HEK293T (cell line): Measurements from ENCODE around the gene SNX7.

Source experiments
- CTCF ChIA-PET: fragments of 350-600 bp; formaldehyde crosslinking; extraction: SDS; loops from one replicate; lab custom pipeline; 2021; ENCODE audit warnings: antibody characterized with exemption, inconsistent platforms; lab: Yijun Ruan, JAX
- POLR2A ChIA-PET: fragments of 350-600 bp; formaldehyde crosslinking; extraction: SDS; loops from one replicate; lab custom pipeline; 2020; ENCODE audit warnings: antibody characterized with exemption, inconsistent platforms; lab: Yijun Ruan, JAX
- DNase-seq: peaks from one replicate; pipeline ENCODE4 v3.0.0; 2012; ENCODE audit warnings: mixed read lengths; ENCODE audit errors: extremely low spot score
- ARNT ChIP-seq: fragments of 450-650 bp; IDR thresholded peaks from 2 replicates; pipeline ENCODE4 v1.6.1; 2017; ENCODE audit warnings: mild to moderate bottlenecking
- BHLHE40 ChIP-seq: fragments of 450-650 bp; IDR thresholded peaks from 2 replicates; pipeline ENCODE4 v1.6.1; 2016; ENCODE audit warnings: mild to moderate bottlenecking, moderate library complexity, borderline replicate concordance
- CTBP1 ChIP-seq: fragments of 450-650 bp; IDR thresholded peaks from 2 replicates; pipeline ENCODE4 v1.6.1; 2016; ENCODE audit warnings: borderline replicate concordance
- ELF4 ChIP-seq: fragments of 450-650 bp; IDR thresholded peaks from 2 replicates; pipeline ENCODE4 v1.6.1; 2017; ENCODE audit warnings: antibody characterized with exemption
- FOXA1 ChIP-seq: fragments of 450-650 bp; IDR thresholded peaks from 2 replicates; pipeline ENCODE4 v1.6.1; 2016; ENCODE audit warnings: mild to moderate bottlenecking
- FOXK2 ChIP-seq: fragments of 450-650 bp; IDR thresholded peaks from 2 replicates; pipeline ENCODE4 v1.6.1; 2016; ENCODE audit warnings: mild to moderate bottlenecking
- FOXM1 ChIP-seq: fragments of 450-650 bp; IDR thresholded peaks from 2 replicates; pipeline ENCODE4 v1.6.1; 2017; ENCODE audit warnings: mild to moderate bottlenecking, borderline replicate concordance
- HDGF ChIP-seq: fragments of 450-650 bp; IDR thresholded peaks from 2 replicates; pipeline ENCODE4 v1.6.1; 2017; ENCODE audit warnings: antibody characterized with exemption, borderline replicate concordance
- L3MBTL2 ChIP-seq: fragments of 450-650 bp; conservative IDR thresholded peaks from 2 replicates; pipeline ENCODE4 v1.6.1; 2016; ENCODE audit warnings: mild to moderate bottlenecking
- LEF1 ChIP-seq: fragments of 450-650 bp; IDR thresholded peaks from 2 replicates; pipeline ENCODE4 v1.6.1; 2017; ENCODE audit warnings: mild to moderate bottlenecking, borderline replicate concordance
- NFRKB ChIP-seq: fragments of 450-650 bp; IDR thresholded peaks from 2 replicates; pipeline ENCODE4 v1.6.1; 2016; ENCODE audit warnings: mild to moderate bottlenecking, moderate library complexity
- PKNOX1 ChIP-seq: fragments of 450-650 bp; IDR thresholded peaks from 2 replicates; pipeline ENCODE4 v1.6.1; 2016
- SP1 ChIP-seq: fragments of 450-650 bp; IDR thresholded peaks from 2 replicates; pipeline ENCODE4 v1.6.1; 2017
- SUZ12 ChIP-seq: fragments of 450-650 bp; IDR thresholded peaks from 2 replicates; pipeline ENCODE4 v1.6.1; 2016; ENCODE audit warnings: mild to moderate bottlenecking
- TARDBP ChIP-seq: fragments of 450-650 bp; IDR thresholded peaks from 2 replicates; pipeline ENCODE4 v1.6.1; 2016
- ZNF384 ChIP-seq: fragments of 450-650 bp; IDR thresholded peaks from 2 replicates; pipeline ENCODE4 v1.6.1; 2016

SNX7 gene

DNA sequence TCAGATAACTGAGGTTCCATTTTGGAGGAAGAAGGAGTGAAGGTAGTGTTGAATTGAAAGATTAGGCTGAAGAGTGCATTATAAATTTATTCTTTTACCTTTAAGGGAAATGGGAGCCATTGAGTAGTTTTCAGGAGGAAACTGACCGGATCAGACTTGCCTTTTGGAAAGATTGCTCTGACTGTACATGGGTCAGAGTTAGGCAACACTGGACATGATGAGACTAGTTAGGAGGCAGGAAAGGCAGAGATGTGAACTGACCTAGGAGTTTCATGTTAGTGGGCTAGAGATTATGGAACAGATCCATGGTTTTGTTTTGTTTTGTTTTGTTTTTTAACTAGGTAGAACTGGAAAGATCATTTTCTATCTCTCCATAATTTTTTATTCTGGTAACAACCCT is 78.2 kb downstream of the SNX7 start:
- ChIA-PET CTCF (no interaction called here), POLR2A (no interaction called here)
- DNase-seq = no peak
- TF ChIP-seq BHLHE40 (no peak), SP1 (no peak), LEF1 (no peak), TARDBP (no peak), PKNOX1 (no peak), FOXM1 (no peak), CTBP1 (no peak), ARNT (no peak), SUZ12 (no peak), NFRKB (no peak)

- TF ChIP-seq ELF4 (no peak), FOXM1 (no peak), FOXK2 (no peak), L3MBTL2 (no peak), ARNT (no peak), NFRKB (no peak), BHLHE40 (no peak), ZNF384 (no peak), PKNOX1 (no peak), TARDBP (no peak), HDGF (no peak), FOXA1 (no peak), LEF1 (no peak), CTBP1 (no peak), SUZ12 (no peak), SP1 (no peak)
- ChIA-PET CTCF (no interaction called here), POLR2A (no interaction called here)
- DNase-seq = no peak
These were observed 79.6 kb downstream of the SNX7 start for GRCh38 chr1:98741164-98741563.

DNA sequence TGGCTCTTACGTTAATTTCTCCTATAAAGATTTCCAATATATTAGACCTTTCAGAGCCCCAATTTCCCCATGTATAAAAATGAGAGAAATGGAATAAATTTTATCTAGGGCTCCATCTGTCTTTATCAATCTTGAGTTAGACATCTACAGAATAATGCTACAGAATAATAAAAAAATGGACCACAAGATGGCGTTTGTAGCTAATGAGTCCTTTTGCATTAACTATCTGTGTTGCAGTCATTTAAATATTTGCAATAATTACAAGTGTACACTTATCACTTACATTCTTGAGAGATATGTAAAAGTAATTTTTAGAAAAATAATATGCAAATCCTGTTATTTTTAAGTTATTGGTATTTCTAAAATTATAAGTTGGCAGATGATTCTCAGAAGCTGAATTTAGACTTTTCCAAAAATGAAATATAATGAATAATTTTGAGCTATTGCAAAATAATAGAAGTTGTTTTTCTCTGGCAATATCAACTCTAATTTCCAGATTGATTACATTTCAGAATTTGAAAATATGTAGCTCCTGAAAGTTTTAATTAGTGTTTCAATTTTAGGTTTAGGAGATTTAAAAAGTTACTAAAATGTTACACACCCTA is 87.7 kb downstream of the SNX7 start:
- CTCF ChIA-PET = interaction anchor here (1.1 kb wide), 1 partner anchor 22 kb away, joined by 4 read pairs; no protein-coding TSS in a partner anchor
- no peak for DNase-seq
- POLR2A ChIA-PET = no interaction called here
- TF ChIP-seq ELF4 (no peak), TARDBP (no peak), BHLHE40 (no peak), FOXK2 (no peak), CTBP1 (no peak), PKNOX1 (no peak), SUZ12 (no peak), FOXM1 (no peak), L3MBTL2 (no peak), LEF1 (no peak), HDGF (no peak), SP1 (no peak), FOXA1 (no peak), NFRKB (no peak), ARNT (no peak), ZNF384 (no peak)

- TF ChIP-seq SUZ12 = no peak
- TF ChIP-seq ARNT = no peak
- no peak for TF ChIP-seq FOXK2
- TF ChIP-seq BHLHE40 = no peak
- TF ChIP-seq LEF1 = no peak
- TF ChIP-seq NFRKB = no peak
- CTCF ChIA-PET = no interaction called here
- POLR2A ChIA-PET = no interaction called here
- DNase-seq = no peak
These were observed 92.7 kb downstream of the SNX7 start for GRCh38 chr1:98754176-98754575.

DNA sequence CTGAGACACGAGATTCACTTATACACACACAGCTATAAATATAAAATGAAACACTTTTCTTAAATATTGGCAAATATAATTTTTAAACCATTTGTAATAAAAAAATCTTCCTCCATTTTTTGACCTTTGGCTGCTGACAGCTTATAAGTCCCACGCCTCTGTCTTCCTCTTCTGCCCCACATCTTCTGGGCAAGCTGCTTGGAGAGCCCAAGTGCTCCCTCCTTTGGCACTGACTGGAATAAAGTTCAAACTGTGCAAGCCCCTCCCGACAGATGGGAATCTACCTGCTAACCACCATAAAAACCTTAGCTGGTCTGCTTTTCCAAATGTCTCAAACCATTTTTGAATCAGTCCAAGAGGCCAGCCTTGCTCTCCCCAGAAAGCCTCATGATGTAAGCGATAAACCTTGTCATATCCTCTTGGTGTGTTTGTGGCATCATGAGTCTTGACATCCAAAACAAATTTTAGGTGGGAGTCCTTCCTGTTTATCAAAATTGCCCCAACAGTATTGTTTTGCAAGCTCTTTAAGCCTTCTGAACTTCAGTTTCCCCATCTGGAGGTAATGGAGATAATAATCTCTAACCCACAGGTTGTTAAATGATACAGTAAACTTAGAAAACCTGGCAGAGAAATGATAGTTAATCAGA is 99.8 kb downstream of the SNX7 start:
- ChIA-PET POLR2A (no interaction called here), CTCF (interaction anchor here (1.4 kb wide), 1 partner anchor 33 kb away, joined by 3 read pairs; no protein-coding TSS in a partner anchor)
- no peak for TF ChIP-seq SP1
- TF ChIP-seq HDGF = no peak
- TF ChIP-seq FOXM1 = no peak
- TF ChIP-seq BHLHE40 = no peak
- DNase-seq = peak; percentile 45

DNA sequence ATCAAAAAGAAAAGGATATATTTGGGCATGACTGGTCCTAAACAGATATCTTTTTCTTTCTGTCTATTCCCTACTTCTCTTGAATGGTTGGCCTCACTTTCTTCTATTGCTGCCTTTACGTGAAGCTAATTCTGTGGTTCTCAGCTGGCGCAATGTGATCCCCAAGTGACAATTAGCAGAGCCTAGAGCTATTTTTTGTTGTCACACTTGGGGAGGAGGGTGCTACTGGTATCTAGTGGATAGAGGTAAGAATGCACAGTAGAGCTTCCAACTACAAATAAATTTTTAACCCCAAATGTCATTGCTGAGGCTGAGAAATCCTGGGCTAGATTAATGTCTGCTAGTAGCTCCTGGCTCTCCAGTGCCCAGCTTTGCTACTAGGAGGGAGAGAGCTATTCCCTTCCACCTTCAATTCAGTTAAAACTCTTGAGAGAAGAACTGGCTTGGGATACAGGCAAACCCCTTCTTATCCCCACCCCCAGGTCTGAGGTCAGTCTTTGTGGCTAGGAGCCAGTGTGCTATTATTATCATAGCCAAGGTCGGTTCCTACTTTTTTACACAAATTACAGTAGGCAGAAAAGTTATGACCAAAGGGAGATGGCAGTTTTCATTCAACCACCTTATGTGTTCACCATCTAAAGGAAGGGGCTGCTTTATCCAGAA is 102.1 kb downstream of the SNX7 start:
- TF ChIP-seq ELF4 = no peak
- no peak for TF ChIP-seq PKNOX1
- TF ChIP-seq BHLHE40 = no peak
- TF ChIP-seq FOXA1 = no peak
- TF ChIP-seq TARDBP = no peak
- TF ChIP-seq ZNF384 = no peak
- TF ChIP-seq FOXM1 = no peak
- DNase-seq = no peak
- ChIA-PET CTCF (interaction anchor here (1.0 kb wide), 1 partner anchor 57 kb away, joined by 3 read pairs; no protein-coding TSS in a partner anchor), POLR2A (no interaction called here)
